DMS53 treated with DMSO at 0.1 percent for 48 hours (cell line): ENCODE results near the gene ANKRD30A.
"Not testable (repeated sequence)": the region's sequence is repeated elsewhere in the genome, so short reads cannot be mapped to it uniquely, and the experiment has no call there.

Experiments
- DNase-seq: peaks from one replicate; lab custom pipeline; 2025; ENCODE audit not compliant: unreplicated experiment; lab: John Stamatoyannopoulos, UW

The ANKRD30A gene

GRCh38 chr10:37246637-37247036 lies 121.2 kb downstream of the ANKRD30A start:
- no peak for DNase-seq

- not testable (repeated sequence) for DNase-seq
These were observed 130.4 kb downstream of the ANKRD30A start for GRCh38 chr10:37255837-37256236.

GRCh38 chr10:37263304-37263703 lies 137.9 kb downstream of the ANKRD30A start:
- DNase-seq: no peak

- no peak for DNase-seq
These were observed 142.9 kb downstream of the ANKRD30A start for GRCh38 chr10:37268266-37268665.

GRCh38 chr10:37269554-37270256 lies 144.3 kb downstream of the ANKRD30A start:
- no peak for DNase-seq

GRCh38 chr10:37275216-37275777 lies 149.9 kb downstream of the ANKRD30A start:
- DNase-seq: no peak

GRCh38 chr10:37285063-37285462 lies 159.7 kb downstream of the ANKRD30A start:
- DNase-seq: no peak

GRCh38 chr10:37289833-37290464 lies 164.6 kb downstream of the ANKRD30A start:
- DNase-seq: peak; percentile 1

- DNase-seq: no peak
These were observed 175.9 kb downstream of the ANKRD30A start for GRCh38 chr10:37301271-37301670.

GRCh38 chr10:37304036-37304435 lies 178.6 kb downstream of the ANKRD30A start:
- DNase-seq: no peak

- DNase-seq: no peak
These were observed 189.0 kb downstream of the ANKRD30A start for GRCh38 chr10:37314350-37314749.

GRCh38 chr10:37314862-37315261 lies 189.5 kb downstream of the ANKRD30A start:
- DNase-seq: no peak

GRCh38 chr10:37344413-37344812 lies 219.0 kb downstream of the ANKRD30A start:
- no peak for DNase-seq

GRCh38 chr10:37379991-37380390 lies 254.6 kb downstream of the ANKRD30A start:
- no peak for DNase-seq

GRCh38 chr10:37381271-37381670 lies 255.9 kb downstream of the ANKRD30A start:
- no peak for DNase-seq

- no peak for DNase-seq
These were observed 259.5 kb downstream of the ANKRD30A start for GRCh38 chr10:37384923-37385322.

GRCh38 chr10:37390926-37391325 lies 265.5 kb downstream of the ANKRD30A start:
- DNase-seq: no peak

- not testable (repeated sequence) for DNase-seq
These were observed 275.4 kb downstream of the ANKRD30A start for GRCh38 chr10:37400774-37401173.

- DNase-seq: no peak
These were observed 275.8 kb downstream of the ANKRD30A start for GRCh38 chr10:37401225-37401624.

- DNase-seq: no peak
These were observed 278.4 kb downstream of the ANKRD30A start for GRCh38 chr10:37403776-37404175.
